OCI-LY1 (cell line): Measurements from ENCODE around the gene FOXJ3.

Experiments
- CTCF ChIP-seq: fragments of 200-600 bp; sonication (generic), shearing (Covaris generic); IDR thresholded peaks from 2 replicates; pipeline ENCODE4 v1.5.1; 2017; ENCODE audit warnings: mild to moderate bottlenecking, antibody characterized with exemption, low read length, moderate library complexity, mixed read lengths
- EZH2 ChIP-seq: fragments of 200-600 bp; sonication (generic), shearing (Covaris generic); IDR thresholded peaks from 2 replicates; pipeline ENCODE4 v1.8.0; 2017; ENCODE audit warnings: borderline replicate concordance, mixed run types, mild to moderate bottlenecking, antibody characterized with exemption, low read length, moderate library complexity, mixed read lengths

- TF ChIP-seq CTCF (no peak), EZH2 (no peak)
These were observed 163.3 kb downstream of the FOXJ3 start for GRCh38 chr1:42171679-42172266.
